NOMO-1 treated with DMSO at 0.1 percent for 48 hours (cell line): Measurements from ENCODE around the gene UNC45A.
A peak's percentile ranks its signal among the peaks of the same experiment; 100 is the strongest.
"Not testable (repeated sequence)": the region's sequence is repeated elsewhere in the genome, so short reads cannot be mapped to it uniquely, and the experiment has no call there.

Source experiments
- DNase-seq: peaks from one replicate; lab custom pipeline; 2025; ENCODE audit not compliant: unreplicated experiment; lab: John Stamatoyannopoulos, UW

The UNC45A gene

GRCh38 chr15:90915808-90916440 is 19.2 kb upstream of the UNC45A start:
- DNase-seq = peak; percentile 81

GRCh38 chr15:90916461-90916860 is 18.6 kb upstream of the UNC45A start:
- DNase-seq = no peak

GRCh38 chr15:90917569-90917968 is 17.5 kb upstream of the UNC45A start:
- no peak for DNase-seq

- no peak for DNase-seq
Observed at GRCh38 chr15:90918034-90918788, 16.9 kb upstream of the UNC45A start.

- no peak for DNase-seq
Observed at GRCh38 chr15:90918835-90919234, 16.2 kb upstream of the UNC45A start.

- DNase-seq = no peak
Observed at GRCh38 chr15:90921887-90922286, 13.2 kb upstream of the UNC45A start.

GRCh38 chr15:90922712-90923322 is 12.3 kb upstream of the UNC45A start:
- not testable (repeated sequence) for DNase-seq

GRCh38 chr15:90924375-90924774 is 10.7 kb upstream of the UNC45A start:
- DNase-seq = no peak

- not testable (repeated sequence) for DNase-seq
Observed at GRCh38 chr15:90926766-90927165, 8.3 kb upstream of the UNC45A start.

GRCh38 chr15:90928106-90928505 is 7.0 kb upstream of the UNC45A start:
- DNase-seq = peak; percentile 45

- DNase-seq = no peak
Observed at GRCh38 chr15:90929246-90930019, 5.7 kb upstream of the UNC45A start.

- DNase-seq = no peak
Observed at GRCh38 chr15:90930861-90931574, 4.1 kb upstream of the UNC45A start.

GRCh38 chr15:90931575-90931827 is 3.6 kb upstream of the UNC45A start:
- no peak for DNase-seq

GRCh38 chr15:90931828-90932659 is 3.0 kb upstream of the UNC45A start, which contains the start of gene HDDC3:
Gene HDDC3 (minus strand): TSS chr15:90932549. CDS start chr15:90932540, 9 bp downstream.
- peak; percentile 89 for DNase-seq

- DNase-seq = no peak
Observed at GRCh38 chr15:90932660-90932991, 2.5 kb upstream of the UNC45A start.

- DNase-seq = no peak
Observed at GRCh38 chr15:90933301-90933700, 1.8 kb upstream of the UNC45A start.

GRCh38 chr15:90934256-90934948 is 683 bp upstream of the UNC45A start:
- peak; percentile 83 for DNase-seq

GRCh38 chr15:90936823-90937222 is 1.7 kb downstream of the UNC45A start:
- DNase-seq = no peak

- no peak for DNase-seq
Observed at GRCh38 chr15:90938261-90938660, 3.2 kb downstream of the UNC45A start.

GRCh38 chr15:90939756-90940155 is 4.7 kb downstream of the UNC45A start:
- DNase-seq = no peak
